ENCODE measurements around the gene PIGQ.

DNA sequence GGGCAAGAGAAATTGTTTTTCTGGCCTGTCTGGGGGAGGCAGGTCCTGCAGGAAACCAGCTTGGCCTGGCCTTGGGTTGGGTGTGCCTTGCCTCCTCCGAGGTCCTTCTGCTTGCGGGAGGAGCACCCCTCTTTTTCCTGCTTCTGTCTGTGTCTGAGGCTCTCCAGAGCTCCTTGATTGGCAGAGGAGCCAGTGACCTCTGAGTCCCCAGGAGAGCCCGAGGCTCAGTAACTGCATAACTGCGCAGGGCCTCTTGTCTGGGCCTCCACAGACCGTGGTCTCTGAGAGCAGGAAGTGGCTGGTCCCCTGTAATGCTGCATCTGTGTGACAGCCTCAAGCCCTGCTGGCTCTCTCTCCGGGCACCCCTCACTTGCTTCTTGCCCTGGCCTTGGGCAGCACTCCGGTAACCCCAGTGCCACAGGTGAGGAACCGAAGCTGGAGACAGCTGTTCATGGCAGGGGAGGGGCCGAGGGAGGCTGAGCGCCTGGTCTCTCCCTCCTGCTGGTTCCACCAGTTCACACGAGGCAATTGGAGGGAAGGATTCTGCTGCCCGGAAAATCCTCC lies 40.7 kb upstream of the PIGQ start:
- TF ChIP-seq SUZ12 (IDR thresholded peaks at IDR 0.05; ENCODE audit: extremely low read depth, insufficient read depth, insufficient read length) (no peak), YY1 (IDR thresholded peaks at IDR 0.05; ENCODE audit: insufficient read depth, insufficient read length) (no peak)

Data from NT2/D1 (cell line).